ENCODE results near the gene SUSD1. TPM values are rescaled to one million over a fixed set of nuclear protein-coding genes. Genes with fewer than 3 reads are reported as not detected.
A peak's percentile ranks its signal among the peaks of the same experiment; 100 is the strongest.

The SUSD1 gene
- total and polyA plus RNA-seq, 2 donors, result 7.5 to 19.9 TPM

- H3K36me3 ChIP-seq (ENCODE audit: insufficient read depth), result no peaks in the 10 kb centered on the region
- no peak for DNase-seq (ENCODE audit: extremely low spot score)
- no peaks in the 10 kb centered on the region for H3K4me1 ChIP-seq (ENCODE audit: insufficient read depth)
- H3K4me3 ChIP-seq (ENCODE audit: low read depth, low read length), result no peak overlapping the region
- H3K27ac ChIP-seq (ENCODE audit: low read depth), result peak overlapping the region; percentile 49
- WGBS, result 68% methylated on average over 12 of the region's 12 CpGs
Observed at GRCh38 chr9:112166176-112167140, 8.6 kb downstream of the SUSD1 start.

GRCh38 chr9:112162621-112163413 lies 12.3 kb downstream of the SUSD1 start:
- Histone ChIP-seq H3K4me1 (ENCODE audit: insufficient read depth) (no peaks in the 10 kb centered on the region), H3K27ac (ENCODE audit: low read depth) (no peak overlapping the region), H3K36me3 (ENCODE audit: insufficient read depth) (peaks cover 2% of the 10 kb centered on the region), H3K4me3 (ENCODE audit: low read depth, low read length) (no peak overlapping the region)
- 80% methylated on average over 5 of the region's 5 CpGs for WGBS
- no peak for DNase-seq (ENCODE audit: extremely low spot score)

- no peaks in the 10 kb centered on the region for H3K4me1 ChIP-seq (ENCODE audit: insufficient read depth)
- no peak overlapping the region for H3K4me3 ChIP-seq (ENCODE audit: low read depth, low read length)
- no peak overlapping the region for H3K27ac ChIP-seq (ENCODE audit: low read depth)
- 99% methylated on average over 1 of the region's 1 CpG for WGBS
- DNase-seq (ENCODE audit: extremely low spot score), result no peak
- H3K36me3 ChIP-seq (ENCODE audit: insufficient read depth), result peaks cover 2% of the 10 kb centered on the region
Observed at GRCh38 chr9:112159781-112160180, 15.3 kb downstream of the SUSD1 start.

- WGBS, result 91% methylated on average over 4 of the region's 4 CpGs
- Histone ChIP-seq H3K36me3 (ENCODE audit: insufficient read depth) (peaks cover 2% of the 10 kb centered on the region), H3K27ac (ENCODE audit: low read depth) (no peak overlapping the region), H3K4me3 (ENCODE audit: low read depth, low read length) (no peak overlapping the region), H3K4me1 (ENCODE audit: insufficient read depth) (no peaks in the 10 kb centered on the region)
- DNase-seq (ENCODE audit: extremely low spot score), result no peak
Observed at GRCh38 chr9:112158656-112159367, 16.3 kb downstream of the SUSD1 start.

GRCh38 chr9:112157961-112158360 lies 17.1 kb downstream of the SUSD1 start:
- Histone ChIP-seq H3K36me3 (ENCODE audit: insufficient read depth) (peaks cover 2% of the 10 kb centered on the region), H3K4me3 (ENCODE audit: low read depth, low read length) (no peak overlapping the region), H3K4me1 (ENCODE audit: insufficient read depth) (no peaks in the 10 kb centered on the region), H3K27ac (ENCODE audit: low read depth) (no peak overlapping the region)
- 94% methylated on average over 5 of the region's 5 CpGs for WGBS
- no peak for DNase-seq (ENCODE audit: extremely low spot score)

GRCh38 chr9:112157087-112157486 lies 18.0 kb downstream of the SUSD1 start:
- 69% methylated on average over 1 of the region's 1 CpG for WGBS

GRCh38 chr9:112149211-112149610 lies 25.9 kb downstream of the SUSD1 start:
- 95% methylated on average over 10 of the region's 10 CpGs for whole genome bisulfite sequencing
- Histone ChIP-seq H3K4me1 (ENCODE audit: insufficient read depth) (no peaks in the 10 kb centered on the region), H3K36me3 (ENCODE audit: insufficient read depth) (no peaks in the 10 kb centered on the region), H3K27ac (ENCODE audit: low read depth) (no peak overlapping the region), H3K4me3 (ENCODE audit: low read depth, low read length) (no peak overlapping the region)
- DNase-seq (ENCODE audit: extremely low spot score), result no peak

More at GRCh38 chr9:112157087-112157486, 18.0 kb downstream of the SUSD1 start:
- DNase-seq (ENCODE audit: extremely low spot score), result no peak
- Histone ChIP-seq H3K4me3 (ENCODE audit: low read depth, low read length) (no peak overlapping the region), H3K36me3 (ENCODE audit: insufficient read depth) (peaks cover 2% of the 10 kb centered on the region), H3K4me1 (ENCODE audit: insufficient read depth) (no peaks in the 10 kb centered on the region), H3K27ac (ENCODE audit: low read depth) (no peak overlapping the region)

GRCh38 chr9:112145886-112146285 lies 29.2 kb downstream of the SUSD1 start:
- WGBS, result 88% methylated on average over 1 of the region's 1 CpG

GRCh38 chr9:112144807-112145206 lies 30.3 kb downstream of the SUSD1 start:
- Histone ChIP-seq H3K27ac (ENCODE audit: low read depth) (no peak overlapping the region), H3K4me1 (ENCODE audit: insufficient read depth) (no peaks in the 10 kb centered on the region), H3K4me3 (ENCODE audit: low read depth, low read length) (no peak overlapping the region), H3K36me3 (ENCODE audit: insufficient read depth) (no peaks in the 10 kb centered on the region)
- DNase-seq (ENCODE audit: extremely low spot score), result no peak
- WGBS, result 95% methylated on average over 2 of the region's 2 CpGs

More at GRCh38 chr9:112145886-112146285, 29.2 kb downstream of the SUSD1 start:
- no peak overlapping the region for H3K27ac ChIP-seq (ENCODE audit: low read depth)
- H3K4me3 ChIP-seq (ENCODE audit: low read depth, low read length), result no peak overlapping the region
- DNase-seq (ENCODE audit: extremely low spot score), result no peak
- H3K36me3 ChIP-seq (ENCODE audit: insufficient read depth), result no peaks in the 10 kb centered on the region
- H3K4me1 ChIP-seq (ENCODE audit: insufficient read depth), result no peaks in the 10 kb centered on the region

- Histone ChIP-seq H3K4me1 (ENCODE audit: insufficient read depth) (no peaks in the 10 kb centered on the region), H3K36me3 (ENCODE audit: insufficient read depth) (no peaks in the 10 kb centered on the region), H3K4me3 (ENCODE audit: low read depth, low read length) (no peak overlapping the region), H3K27ac (ENCODE audit: low read depth) (no peak overlapping the region)
- DNase-seq (ENCODE audit: extremely low spot score), result no peak
- 82% methylated on average over 3 of the region's 3 CpGs for WGBS
Observed at GRCh38 chr9:112142420-112142819, 32.7 kb downstream of the SUSD1 start.

GRCh38 chr9:112140936-112141335 lies 34.2 kb downstream of the SUSD1 start:
- no peaks in the 10 kb centered on the region for H3K4me1 ChIP-seq (ENCODE audit: insufficient read depth)
- H3K36me3 ChIP-seq (ENCODE audit: insufficient read depth), result no peaks in the 10 kb centered on the region
- no peak overlapping the region for H3K27ac ChIP-seq (ENCODE audit: low read depth)
- 88% methylated on average over 2 of the region's 2 CpGs for WGBS
- no peak overlapping the region for H3K4me3 ChIP-seq (ENCODE audit: low read depth, low read length)
- DNase-seq (ENCODE audit: extremely low spot score), result no peak

- no peak for DNase-seq (ENCODE audit: extremely low spot score)
- 98% methylated on average over 3 of the region's 3 CpGs for WGBS
- H3K4me1 ChIP-seq (ENCODE audit: insufficient read depth), result no peaks in the 10 kb centered on the region
- H3K4me3 ChIP-seq (ENCODE audit: low read depth, low read length), result no peak overlapping the region
- H3K27ac ChIP-seq (ENCODE audit: low read depth), result no peak overlapping the region
- no peaks in the 10 kb centered on the region for H3K36me3 ChIP-seq (ENCODE audit: insufficient read depth)
Observed at GRCh38 chr9:112137066-112137465, 38.0 kb downstream of the SUSD1 start.

GRCh38 chr9:112135706-112136105 lies 39.4 kb downstream of the SUSD1 start:
- H3K36me3 ChIP-seq (ENCODE audit: insufficient read depth), result no peaks in the 10 kb centered on the region
- 61% methylated on average over 4 of the region's 4 CpGs for WGBS
- DNase-seq (ENCODE audit: extremely low spot score), result no peak
- H3K4me1 ChIP-seq (ENCODE audit: insufficient read depth), result no peaks in the 10 kb centered on the region
- H3K27ac ChIP-seq (ENCODE audit: low read depth), result no peak overlapping the region
- H3K4me3 ChIP-seq (ENCODE audit: low read depth, low read length), result no peak overlapping the region
